BLaER1 (cell line): ENCODE data around the gene SLC9C2.

Source experiments
- H3K27ac ChIP-seq: shearing (Covaris generic); formaldehyde crosslinking; 2 replicates; pipeline ENCODE4 v1.8.1; 2022
- H3K27me3 ChIP-seq: shearing (Covaris generic); formaldehyde crosslinking; 2 replicates; pipeline ENCODE4 v1.8.1; 2022
- H3K36me3 ChIP-seq: shearing (Covaris generic); formaldehyde crosslinking; 2 replicates; pipeline ENCODE4 v1.8.1; 2022
- H3K4me1 ChIP-seq: shearing (Covaris generic); formaldehyde crosslinking; 2 replicates; pipeline ENCODE4 v1.8.1; 2022
- H3K4me2 ChIP-seq: shearing (Covaris generic); formaldehyde crosslinking; 2 replicates; pipeline ENCODE4 v1.8.1; 2022
- H3K4me3 ChIP-seq: shearing (Covaris generic); formaldehyde crosslinking; 2 replicates; pipeline ENCODE4 v1.8.1; 2022
- H3K9ac ChIP-seq: shearing (Covaris generic); formaldehyde crosslinking; 2 replicates; pipeline ENCODE4 v1.8.1; 2022
- H3K9me3 ChIP-seq: shearing (Covaris generic); formaldehyde crosslinking; 2 replicates; pipeline ENCODE4 v1.8.1; 2022
- H4K20me1 ChIP-seq: shearing (Covaris generic); formaldehyde crosslinking; 2 replicates; pipeline ENCODE4 v1.8.1; 2022
- Cebpa-rat ChIP-seq: shearing (Covaris generic); IDR thresholded peaks from 2 replicates; pipeline ENCODE4 v1.8.1; 2022

SLC9C2 gene

DNA sequence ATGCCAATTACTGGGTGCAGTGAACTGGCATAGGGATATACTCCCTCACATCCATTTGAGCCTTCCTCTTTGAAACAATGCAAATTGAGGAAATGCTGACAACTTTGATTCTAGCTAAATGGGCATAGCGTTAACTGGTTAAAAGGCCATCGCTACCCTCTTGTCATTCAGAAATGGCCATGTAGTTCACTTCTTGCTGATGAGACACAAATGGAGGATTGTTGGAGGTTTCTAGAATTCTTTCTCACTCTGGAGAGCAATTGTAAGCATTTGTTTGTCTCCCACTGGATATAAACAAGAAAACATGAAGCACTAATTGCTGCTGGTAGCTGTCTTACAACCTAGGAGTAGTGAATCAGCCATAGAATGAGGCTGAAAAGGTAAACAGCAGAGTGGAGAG lies 111.4 kb downstream of the SLC9C2 start:
- H4K20me1 ChIP-seq, result no peaks in the 10 kb centered on the region
- H3K9me3 ChIP-seq, result peaks cover 41% of the 10 kb centered on the region
- no peaks in the 10 kb centered on the region for H3K4me1 ChIP-seq
- H3K4me2 ChIP-seq, result no peak overlapping the region
- TF ChIP-seq Cebpa-rat, result no peak
- H3K27ac ChIP-seq, result no peak overlapping the region
- H3K4me3 ChIP-seq, result no peak overlapping the region
- H3K36me3 ChIP-seq, result peaks cover 61% of the 10 kb centered on the region
- no peak overlapping the region for H3K9ac ChIP-seq
- H3K27me3 ChIP-seq, result no peaks in the 10 kb centered on the region

DNA sequence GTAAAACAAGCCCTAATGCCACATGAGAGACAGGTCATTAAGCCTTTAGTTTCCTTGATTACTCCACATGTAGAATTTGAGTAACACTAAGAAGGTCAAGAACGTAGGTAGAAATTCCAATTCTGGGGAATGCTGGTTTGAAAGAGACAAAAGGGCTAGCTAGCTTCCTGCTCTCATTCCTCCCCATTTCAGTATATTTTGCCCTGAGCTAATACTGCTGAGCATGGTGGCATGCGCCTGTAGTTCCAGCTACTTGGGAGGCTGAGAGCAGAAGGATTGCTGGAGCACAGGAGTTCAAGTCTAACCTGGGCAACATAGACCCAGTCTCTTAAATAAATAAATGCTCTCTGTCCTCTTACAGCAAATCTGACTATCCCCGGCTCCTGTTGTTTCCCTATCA lies 112.9 kb downstream of the SLC9C2 start:
- TF ChIP-seq Cebpa-rat, result no peak
- H3K9ac ChIP-seq, result no peak overlapping the region
- no peaks in the 10 kb centered on the region for H3K4me1 ChIP-seq
- H3K9me3 ChIP-seq, result peaks cover 28% of the 10 kb centered on the region
- H3K27ac ChIP-seq, result no peak overlapping the region
- no peak overlapping the region for H3K4me2 ChIP-seq
- H3K4me3 ChIP-seq, result no peak overlapping the region
- no peaks in the 10 kb centered on the region for H3K27me3 ChIP-seq
- peaks cover 77% of the 10 kb centered on the region for H3K36me3 ChIP-seq
- no peaks in the 10 kb centered on the region for H4K20me1 ChIP-seq

DNA sequence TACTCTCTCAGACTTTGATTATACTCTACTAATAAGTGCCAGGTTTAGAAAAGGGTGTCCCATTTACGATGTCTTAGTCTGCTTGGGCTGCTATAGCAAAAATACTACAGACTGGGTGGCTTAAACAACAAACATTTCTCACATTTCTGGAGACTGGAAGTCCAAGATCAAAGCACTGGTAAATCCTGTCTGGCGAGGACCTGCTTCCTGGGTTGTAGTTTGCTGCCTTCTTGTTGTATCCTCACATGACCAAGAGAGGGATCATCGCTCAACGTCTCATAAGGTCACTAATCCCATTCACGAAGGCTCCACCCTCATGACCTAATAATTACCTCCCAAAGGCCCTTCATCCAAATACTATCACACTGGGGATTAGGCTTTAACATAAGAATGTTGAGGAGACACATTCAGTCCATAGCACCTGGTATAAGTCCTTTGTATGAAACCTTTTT lies 113.7 kb downstream of the SLC9C2 start:
- Histone ChIP-seq H3K9me3 (peaks cover 20% of the 10 kb centered on the region), H3K27ac (no peak overlapping the region), H3K36me3 (peaks cover 85% of the 10 kb centered on the region), H3K4me2 (no peak overlapping the region), H3K27me3 (no peaks in the 10 kb centered on the region), H4K20me1 (no peaks in the 10 kb centered on the region), H3K4me1 (no peaks in the 10 kb centered on the region), H3K9ac (no peak overlapping the region), H3K4me3 (no peak overlapping the region)
- TF ChIP-seq Cebpa-rat, result no peak

DNA sequence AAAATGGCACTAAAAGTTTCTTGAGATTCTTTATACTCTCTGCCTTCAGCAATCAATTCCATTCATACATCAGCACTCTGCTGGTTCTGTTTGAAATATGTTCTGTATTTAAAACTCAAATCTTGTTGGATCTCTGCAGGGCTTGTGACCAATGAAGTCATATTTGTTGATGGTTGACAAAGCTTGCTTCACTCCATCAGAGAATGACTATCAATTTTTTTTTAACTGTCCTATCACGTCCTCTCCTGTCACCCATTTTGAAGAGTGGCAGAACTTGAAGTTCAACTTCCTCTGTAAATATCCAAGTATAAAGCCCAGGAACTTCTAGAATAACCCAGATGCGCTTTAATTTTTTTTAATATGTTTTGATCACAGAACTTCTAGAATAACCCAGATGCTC lies 114.9 kb downstream of the SLC9C2 start:
- Histone ChIP-seq H3K9ac (no peak overlapping the region), H3K4me2 (no peak overlapping the region), H3K9me3 (peaks cover 8% of the 10 kb centered on the region), H3K4me3 (no peak overlapping the region), H3K27ac (no peak overlapping the region), H4K20me1 (no peaks in the 10 kb centered on the region), H3K36me3 (peaks cover 93% of the 10 kb centered on the region), H3K4me1 (no peaks in the 10 kb centered on the region), H3K27me3 (no peaks in the 10 kb centered on the region)
- TF ChIP-seq Cebpa-rat, result no peak

DNA sequence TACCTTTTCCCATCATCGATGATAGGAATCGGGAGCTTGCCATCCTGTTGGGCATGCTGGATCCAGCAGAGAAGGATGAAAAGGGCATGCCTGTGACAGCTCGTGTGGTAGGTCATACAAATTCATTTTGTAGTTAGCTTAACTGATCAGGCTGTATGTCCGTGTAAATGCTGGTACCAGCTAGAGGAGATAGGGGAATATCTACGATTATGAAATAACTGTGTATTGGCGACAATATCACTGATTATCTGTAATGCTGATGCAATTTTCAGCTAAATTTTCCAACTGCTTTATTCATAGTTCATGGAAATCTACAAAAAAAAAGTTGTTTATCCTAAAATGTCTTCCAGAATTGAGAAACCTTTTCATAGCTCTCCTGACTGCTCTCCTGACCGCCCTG lies 117.5 kb downstream of the SLC9C2 start:
- peaks cover 16% of the 10 kb centered on the region for H4K20me1 ChIP-seq
- H3K9me3 ChIP-seq, result no peaks in the 10 kb centered on the region
- H3K9ac ChIP-seq, result no peak overlapping the region
- TF ChIP-seq Cebpa-rat, result no peak
- H3K27ac ChIP-seq, result no peak overlapping the region
- H3K4me3 ChIP-seq, result no peak overlapping the region
- no peaks in the 10 kb centered on the region for H3K27me3 ChIP-seq
- H3K36me3 ChIP-seq, result peaks cover 99% of the 10 kb centered on the region
- no peak overlapping the region for H3K4me2 ChIP-seq
- H3K4me1 ChIP-seq, result no peaks in the 10 kb centered on the region

DNA sequence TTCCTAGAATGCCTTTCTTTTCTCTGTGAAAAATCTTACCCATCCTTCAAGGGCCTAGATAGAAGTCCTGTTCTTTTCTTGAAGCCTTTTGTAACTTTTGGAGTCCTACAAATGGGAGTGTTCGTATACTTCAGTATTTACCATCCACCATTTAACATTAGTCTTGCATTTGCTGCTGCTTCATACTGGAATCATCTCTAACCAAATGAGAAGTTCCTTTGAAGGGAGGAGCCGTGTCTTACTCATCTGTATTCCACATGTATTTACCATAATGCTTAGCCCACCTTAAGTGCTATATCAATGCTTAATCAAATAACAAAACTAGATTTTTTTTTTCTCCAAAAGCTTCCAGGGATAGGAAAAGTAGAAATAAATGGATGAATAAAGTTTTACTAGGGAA lies 118.6 kb downstream of the SLC9C2 start:
- H3K4me3 ChIP-seq, result no peak overlapping the region
- peaks cover 98% of the 10 kb centered on the region for H3K36me3 ChIP-seq
- peaks cover 28% of the 10 kb centered on the region for H4K20me1 ChIP-seq
- H3K4me1 ChIP-seq, result peaks cover 5% of the 10 kb centered on the region
- no peak for TF ChIP-seq Cebpa-rat
- H3K27me3 ChIP-seq, result no peaks in the 10 kb centered on the region
- H3K27ac ChIP-seq, result no peak overlapping the region
- H3K9me3 ChIP-seq, result no peaks in the 10 kb centered on the region
- no peak overlapping the region for H3K9ac ChIP-seq
- no peak overlapping the region for H3K4me2 ChIP-seq

DNA sequence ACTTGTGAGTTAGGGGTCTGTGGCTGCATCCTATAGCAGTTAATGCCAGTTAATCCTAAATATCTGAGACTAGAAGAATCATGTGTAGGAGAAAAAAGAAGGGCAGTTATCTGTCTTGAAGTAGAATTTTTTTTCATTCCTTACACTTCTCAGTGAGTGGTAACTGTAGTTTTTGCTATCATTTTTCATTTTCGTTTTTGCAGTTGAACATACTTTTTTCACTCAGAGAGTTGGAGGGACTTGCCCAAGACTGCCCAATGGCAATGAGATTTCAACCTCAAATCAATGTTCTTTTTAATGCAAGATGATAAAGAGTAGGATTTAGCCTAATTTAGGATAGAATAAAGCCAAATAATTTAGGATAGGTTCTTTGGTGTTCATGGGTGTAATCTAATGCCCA lies 120.2 kb downstream of the SLC9C2 start:
- H3K36me3 ChIP-seq, result peaks cover 82% of the 10 kb centered on the region
- H3K4me2 ChIP-seq, result no peak overlapping the region
- H3K9ac ChIP-seq, result no peak overlapping the region
- H3K9me3 ChIP-seq, result no peaks in the 10 kb centered on the region
- no peaks in the 10 kb centered on the region for H3K27me3 ChIP-seq
- no peak for TF ChIP-seq Cebpa-rat
- no peak overlapping the region for H3K27ac ChIP-seq
- no peak overlapping the region for H3K4me3 ChIP-seq
- H4K20me1 ChIP-seq, result peaks cover 42% of the 10 kb centered on the region
- peaks cover 19% of the 10 kb centered on the region for H3K4me1 ChIP-seq

DNA sequence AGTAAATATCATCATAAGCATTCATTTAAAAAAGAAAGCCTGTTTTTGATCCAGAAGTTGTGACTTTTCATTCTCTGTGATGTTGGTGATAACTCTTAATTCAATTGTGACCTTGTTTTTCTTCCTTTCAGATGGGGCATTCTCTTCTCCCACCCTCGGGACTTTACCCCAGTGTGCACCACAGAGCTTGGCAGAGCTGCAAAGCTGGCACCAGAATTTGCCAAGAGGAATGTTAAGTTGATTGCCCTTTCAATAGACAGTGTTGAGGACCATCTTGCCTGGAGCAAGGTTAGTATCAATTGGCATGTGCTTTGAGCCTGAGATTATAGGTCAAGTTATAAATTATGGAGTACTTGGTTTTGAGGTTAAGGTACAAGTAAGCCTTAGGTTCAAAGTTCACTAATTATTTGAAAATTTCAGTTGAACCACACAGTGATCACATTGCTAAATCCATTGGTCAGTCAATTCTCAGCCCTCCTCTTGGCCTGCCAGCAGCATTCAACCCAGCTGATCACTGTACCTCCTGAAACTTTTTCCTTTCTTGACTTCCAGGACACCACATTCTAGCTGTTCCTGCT lies 121.6 kb downstream of the SLC9C2 start:
- no peak overlapping the region for H3K9ac ChIP-seq
- no peaks in the 10 kb centered on the region for H3K27me3 ChIP-seq
- H3K4me3 ChIP-seq, result no peak overlapping the region
- peaks cover 42% of the 10 kb centered on the region for H4K20me1 ChIP-seq
- H3K4me2 ChIP-seq, result no peak overlapping the region
- peaks cover 20% of the 10 kb centered on the region for H3K4me1 ChIP-seq
- H3K9me3 ChIP-seq, result no peaks in the 10 kb centered on the region
- H3K36me3 ChIP-seq, result peaks cover 68% of the 10 kb centered on the region
- TF ChIP-seq Cebpa-rat, result no peak
- H3K27ac ChIP-seq, result no peak overlapping the region

DNA sequence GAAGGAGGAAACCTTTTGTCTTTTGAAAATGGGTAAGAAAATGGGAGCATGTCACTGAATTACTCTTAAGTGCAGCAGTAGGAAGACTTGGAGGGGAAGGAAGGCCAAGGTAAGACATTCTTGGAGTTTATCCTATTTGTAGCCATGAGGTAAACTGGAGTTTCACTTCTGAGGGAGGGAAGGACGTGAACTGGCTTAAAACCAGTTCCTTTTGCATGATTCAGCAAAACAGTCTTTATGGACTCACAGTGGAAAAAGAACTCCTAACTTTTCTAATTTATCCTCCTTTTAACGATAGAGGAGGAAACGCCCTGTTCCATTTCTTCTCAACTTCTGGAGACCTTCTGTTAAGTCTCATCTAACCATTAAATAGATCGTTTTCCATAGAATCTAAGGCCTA lies 123.2 kb downstream of the SLC9C2 start:
- Histone ChIP-seq H3K36me3 (peaks cover 51% of the 10 kb centered on the region), H3K4me2 (peak overlapping the region; percentile 96), H3K4me3 (no peak overlapping the region)

DNA sequence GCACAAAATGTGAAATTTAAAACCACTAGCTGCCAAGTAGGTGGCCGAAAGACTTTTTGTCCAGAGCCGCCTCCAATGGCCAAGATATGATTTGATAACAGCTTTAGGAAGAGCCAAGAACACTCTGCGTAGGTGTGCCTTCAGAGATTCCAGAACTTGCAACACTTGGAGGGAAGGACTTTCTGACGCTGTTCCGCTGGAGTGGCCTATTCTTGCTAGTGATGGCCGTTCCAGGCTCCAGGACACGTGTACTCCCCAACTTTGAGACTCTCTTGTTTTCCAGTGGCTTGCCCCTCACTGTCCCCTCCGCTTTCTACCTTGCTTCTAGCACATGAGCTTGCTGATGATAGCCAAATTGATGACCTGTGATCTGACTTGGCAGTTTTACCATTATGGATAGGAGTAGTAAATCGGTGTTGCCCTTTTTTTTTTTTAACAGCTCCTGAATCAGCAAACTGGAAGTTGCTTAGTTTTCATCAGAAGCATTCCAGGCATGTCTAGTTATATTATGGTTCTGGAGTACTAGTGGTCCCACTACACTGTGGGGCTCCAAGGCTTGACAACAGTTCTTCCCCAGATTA lies 124.7 kb downstream of the SLC9C2 start:
- peak overlapping the region; percentile 89 for H3K27ac ChIP-seq
- peaks cover 42% of the 10 kb centered on the region for H4K20me1 ChIP-seq
- no peaks in the 10 kb centered on the region for H3K27me3 ChIP-seq
- peaks cover 33% of the 10 kb centered on the region for H3K4me1 ChIP-seq
- peak overlapping the region; percentile 91 for H3K9ac ChIP-seq
- H3K4me3 ChIP-seq, result peak overlapping the region; percentile 84
- peak overlapping the region; percentile 96 for H3K4me2 ChIP-seq
- no peaks in the 10 kb centered on the region for H3K9me3 ChIP-seq
- TF ChIP-seq Cebpa-rat, result no peak
- H3K36me3 ChIP-seq, result peaks cover 42% of the 10 kb centered on the region

More for the DNA sequence above, 123.2 kb downstream of the SLC9C2 start:
- Histone ChIP-seq H3K9me3 (no peaks in the 10 kb centered on the region), H4K20me1 (peaks cover 42% of the 10 kb centered on the region), H3K27ac (no peak overlapping the region), H3K4me1 (peaks cover 33% of the 10 kb centered on the region), H3K9ac (no peak overlapping the region), H3K27me3 (no peaks in the 10 kb centered on the region)
- TF ChIP-seq Cebpa-rat, result no peak
